GM12801 (cell line): ENCODE results near the gene PHACTR1.

Experiments
- TF ChIP-seq, protein P1 (sequence below): IDR thresholded peaks from one replicate; pipeline ENCODE4 v1.5.1; 2011; ENCODE audit warnings: control low read depth; ENCODE audit not compliant: insufficient read length; ENCODE audit errors: extremely low read depth

Gene PHACTR1

GRCh38 chr6:13305288-13305687 is 588.7 kb downstream of the PHACTR1 start:
- TF ChIP-seq, protein P1, sequence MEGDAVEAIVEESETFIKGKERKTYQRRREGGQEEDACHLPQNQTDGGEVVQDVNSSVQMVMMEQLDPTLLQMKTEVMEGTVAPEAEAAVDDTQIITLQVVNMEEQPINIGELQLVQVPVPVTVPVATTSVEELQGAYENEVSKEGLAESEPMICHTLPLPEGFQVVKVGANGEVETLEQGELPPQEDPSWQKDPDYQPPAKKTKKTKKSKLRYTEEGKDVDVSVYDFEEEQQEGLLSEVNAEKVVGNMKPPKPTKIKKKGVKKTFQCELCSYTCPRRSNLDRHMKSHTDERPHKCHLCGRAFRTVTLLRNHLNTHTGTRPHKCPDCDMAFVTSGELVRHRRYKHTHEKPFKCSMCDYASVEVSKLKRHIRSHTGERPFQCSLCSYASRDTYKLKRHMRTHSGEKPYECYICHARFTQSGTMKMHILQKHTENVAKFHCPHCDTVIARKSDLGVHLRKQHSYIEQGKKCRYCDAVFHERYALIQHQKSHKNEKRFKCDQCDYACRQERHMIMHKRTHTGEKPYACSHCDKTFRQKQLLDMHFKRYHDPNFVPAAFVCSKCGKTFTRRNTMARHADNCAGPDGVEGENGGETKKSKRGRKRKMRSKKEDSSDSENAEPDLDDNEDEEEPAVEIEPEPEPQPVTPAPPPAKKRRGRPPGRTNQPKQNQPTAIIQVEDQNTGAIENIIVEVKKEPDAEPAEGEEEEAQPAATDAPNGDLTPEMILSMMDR: no peak

GRCh38 chr6:13305791-13306190 is 589.2 kb downstream of the PHACTR1 start:
- TF ChIP-seq, protein P1: no peak

GRCh38 chr6:13307508-13307995 is 591.0 kb downstream of the PHACTR1 start:
- TF ChIP-seq, protein P1: no peak

GRCh38 chr6:13308332-13308731 is 591.8 kb downstream of the PHACTR1 start:
- TF ChIP-seq, protein P1: no peak

- TF ChIP-seq, protein P1: no peak
Measured at GRCh38 chr6:13311155-13311554, 594.6 kb downstream of the PHACTR1 start.

GRCh38 chr6:13314806-13315205 is 598.2 kb downstream of the PHACTR1 start:
- TF ChIP-seq, protein P1: no peak

- TF ChIP-seq, protein P1: no peak
Measured at GRCh38 chr6:13315896-13316295, 599.3 kb downstream of the PHACTR1 start.

DNA sequence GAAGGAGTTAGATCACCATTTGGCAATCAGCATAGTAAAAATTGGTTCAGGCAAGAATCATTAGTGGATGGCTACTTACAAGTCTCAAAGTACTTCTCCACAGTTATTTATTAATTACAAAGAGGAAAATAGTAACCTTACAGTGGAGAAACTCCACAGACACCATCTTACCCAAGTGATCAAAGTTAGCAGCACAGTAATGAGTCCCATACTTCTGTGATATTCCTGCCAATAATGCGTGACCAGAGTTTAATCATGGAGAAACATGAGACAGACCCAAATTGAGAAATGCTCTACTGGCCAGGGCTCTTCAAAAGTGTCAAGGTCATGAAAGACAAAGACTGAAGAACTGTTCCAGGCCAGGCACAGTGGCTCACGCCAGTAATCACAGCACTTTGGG is 602.3 kb downstream of the PHACTR1 start:
- TF ChIP-seq, protein P1: no peak
